HG02678 (cell line): ENCODE measurements around the gene KCNQ1.

Source experiments
- ATAC-seq: cut with Tn5 transposase; IDR thresholded peaks from one replicate; pipeline ENCODE4 v1.9.1; 2021; ENCODE audit warnings: mild to moderate bottlenecking, moderate library complexity; ENCODE audit not compliant: unreplicated experiment

Gene KCNQ1

DNA sequence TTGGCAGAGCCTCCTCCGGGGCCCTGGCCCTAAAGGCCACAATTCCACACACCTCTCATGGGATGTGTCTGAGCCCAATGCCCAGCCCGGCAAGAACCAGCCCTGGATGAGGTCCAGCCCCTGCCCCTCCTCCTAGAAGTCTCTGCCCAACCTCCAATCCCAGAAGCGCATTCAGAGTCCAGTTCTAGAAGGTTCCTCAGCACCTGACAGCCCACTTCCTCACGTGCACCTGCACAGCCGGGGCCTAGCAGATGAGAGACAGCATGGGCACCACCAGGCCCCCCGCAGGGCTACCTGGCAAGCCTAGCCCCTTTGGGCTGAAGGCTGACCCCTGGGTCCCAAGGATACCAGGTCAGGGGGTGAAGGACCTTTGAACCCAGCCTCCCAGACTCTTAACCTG, 452.2 kb downstream of the KCNQ1 start:
- ATAC-seq: no peak

DNA sequence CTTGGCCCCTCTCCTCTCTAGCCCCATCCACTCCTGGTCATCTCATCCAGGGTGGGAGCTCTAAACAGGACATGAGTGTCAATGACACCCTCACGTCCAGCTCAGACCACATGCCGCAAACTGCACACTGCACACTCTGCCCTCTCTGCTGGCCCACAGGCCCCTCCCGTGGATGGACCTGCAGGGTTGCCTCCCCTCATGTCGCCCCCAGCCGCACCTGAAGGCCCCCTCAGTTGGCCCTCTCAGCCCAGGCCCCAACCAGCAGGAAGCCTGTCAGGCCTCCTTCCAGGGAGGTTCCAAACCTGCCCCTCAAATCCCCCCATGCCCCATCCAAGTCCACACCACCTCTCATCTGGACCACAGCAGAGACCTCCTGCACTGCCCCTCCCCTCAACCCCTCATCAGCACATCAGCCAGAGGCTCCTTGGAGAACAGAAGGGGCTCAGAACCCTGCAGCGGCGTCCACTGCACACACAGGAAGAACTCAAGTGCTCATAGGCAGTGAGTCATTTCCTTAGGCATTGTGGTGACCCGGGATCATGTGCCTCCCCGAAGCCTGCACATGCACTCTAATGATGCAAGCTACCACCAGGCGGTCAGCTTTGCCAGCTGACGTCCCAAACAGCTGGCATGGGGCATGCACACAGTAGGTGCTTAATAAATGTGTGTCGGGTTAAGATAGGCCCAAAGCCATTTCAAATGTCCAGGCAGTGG, 453.7 kb downstream of the KCNQ1 start:
- ATAC-seq: peak; percentile 26
